Measurements from ENCODE around the gene TEX48. TPM values are rescaled to one million over a fixed set of nuclear protein-coding genes. Genes with fewer than 3 reads are reported as not detected.

TEX48 gene
- total RNA-seq, 3 donors from 2014 or later, result not detected

GRCh38 chr9:114676901-114677300, 5.1 kb downstream of the TEX48 start:
- intact Hi-C loops (cut with DNase I; ENCODE audit: low total_unique reads), result no loop called here
- DNase-seq (ENCODE audit: low spot score in 2 of 2), result no peak
- H3K27me3 ChIP-seq, result no peaks in the 10 kb centered on the region
- TF ChIP-seq POLR2AphosphoS5 (IDR thresholded peaks at IDR 0.05) (no peak), CTCF (IDR thresholded peaks at IDR 0.05) (no peak), POLR2A (IDR thresholded peaks at IDR 0.05) (no peak)
- no peak overlapping the region for H3K4me3 ChIP-seq
- no peak overlapping the region for H3K27ac ChIP-seq
- no peaks in the 10 kb centered on the region for H3K4me1 ChIP-seq
- no peaks in the 10 kb centered on the region for H3K9me3 ChIP-seq
- H3K36me3 ChIP-seq, result no peaks in the 10 kb centered on the region

GRCh38 chr9:114674798-114675540, 7.0 kb downstream of the TEX48 start:
- H3K9me3 ChIP-seq, result peaks cover 0 to 5% of the 10 kb centered on the region in 2 donors
- H3K27ac ChIP-seq, result no peak overlapping the region
- no peaks in the 10 kb centered on the region for H3K27me3 ChIP-seq
- no peak overlapping the region for H3K4me3 ChIP-seq
- DNase-seq (ENCODE audit: low spot score in 2 of 2), result no peak
- TF ChIP-seq POLR2A (IDR thresholded peaks at IDR 0.05) (no peak), CTCF (IDR thresholded peaks at IDR 0.05) (no peak), POLR2AphosphoS5 (IDR thresholded peaks at IDR 0.05) (no peak)
- H3K4me1 ChIP-seq, result no peaks in the 10 kb centered on the region
- H3K36me3 ChIP-seq, result no peaks in the 10 kb centered on the region
- intact Hi-C loops (cut with DNase I; ENCODE audit: low total_unique reads), result no loop called here

- Histone ChIP-seq H3K27me3 (no peaks in the 10 kb centered on the region), H3K4me1 (no peaks in the 10 kb centered on the region), H3K4me3 (no peak overlapping the region), H3K9me3 (peaks cover 0 to 5% of the 10 kb centered on the region in 2 donors), H3K36me3 (no peaks in the 10 kb centered on the region), H3K27ac (no peak overlapping the region)
- intact Hi-C loops (cut with DNase I; ENCODE audit: low total_unique reads), result no loop called here
- TF ChIP-seq POLR2A (IDR thresholded peaks at IDR 0.05) (no peak), CTCF (IDR thresholded peaks at IDR 0.05) (no peak), POLR2AphosphoS5 (IDR thresholded peaks at IDR 0.05) (no peak)
- DNase-seq (ENCODE audit: low spot score in 2 of 2), result no peak
Measured at GRCh38 chr9:114674076-114674797, 7.8 kb downstream of the TEX48 start.

GRCh38 chr9:114671605-114672004, 10.4 kb downstream of the TEX48 start:
- TF ChIP-seq POLR2A (IDR thresholded peaks at IDR 0.05) (no peak), CTCF (IDR thresholded peaks at IDR 0.05) (no peak), POLR2AphosphoS5 (IDR thresholded peaks at IDR 0.05) (no peak)
- H3K36me3 ChIP-seq, result no peaks in the 10 kb centered on the region
- no peaks in the 10 kb centered on the region for H3K27me3 ChIP-seq
- DNase-seq (ENCODE audit: low spot score in 2 of 2), result no peak
- no peak overlapping the region for H3K4me3 ChIP-seq
- peaks cover 0 to 5% of the 10 kb centered on the region in 2 donors for H3K9me3 ChIP-seq
- intact Hi-C loops (cut with DNase I; ENCODE audit: low total_unique reads), result no loop called here
- H3K27ac ChIP-seq, result no peak overlapping the region
- no peaks in the 10 kb centered on the region for H3K4me1 ChIP-seq

- intact Hi-C loops (cut with DNase I; ENCODE audit: low total_unique reads), result no loop called here
- Histone ChIP-seq H3K4me3 (no peak overlapping the region), H3K4me1 (no peaks in the 10 kb centered on the region), H3K27me3 (no peaks in the 10 kb centered on the region), H3K27ac (no peak overlapping the region), H3K36me3 (no peaks in the 10 kb centered on the region), H3K9me3 (peaks cover 0 to 5% of the 10 kb centered on the region in 2 donors)
- TF ChIP-seq CTCF (IDR thresholded peaks at IDR 0.05) (no peak), POLR2A (IDR thresholded peaks at IDR 0.05) (no peak), POLR2AphosphoS5 (IDR thresholded peaks at IDR 0.05) (no peak)
- no peak for DNase-seq (ENCODE audit: low spot score in 2 of 2)
Measured at GRCh38 chr9:114669961-114670360, 12.0 kb downstream of the TEX48 start.
